ENCODE results near the gene PARVA. TPM values are rescaled to one million over a fixed set of nuclear protein-coding genes. Genes with fewer than 3 reads are reported as not detected.

The PARVA gene
- total and polyA plus RNA-seq, 2 of the 4 experiments (the other 2 are of a cell fraction): 65.2 to 80.2 TPM

DNA sequence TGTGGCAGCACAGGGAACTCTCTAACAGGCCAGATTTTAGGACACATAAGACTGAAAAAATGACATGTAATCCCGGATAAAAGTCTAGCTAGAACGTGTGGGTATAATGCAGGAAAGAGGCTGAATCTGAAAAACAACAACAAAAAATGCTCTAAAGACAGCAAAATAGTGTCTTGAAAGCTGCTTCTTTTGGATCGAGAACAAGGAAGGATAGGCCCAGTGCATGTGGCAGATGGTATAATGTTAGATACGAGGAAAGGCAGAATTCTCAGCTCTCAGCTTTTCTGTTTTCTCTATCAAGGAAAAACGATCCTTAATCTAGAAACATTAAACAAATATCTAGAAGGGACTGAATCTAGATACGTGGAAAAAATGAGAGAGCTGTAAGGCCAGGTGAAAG lies 33.8 kb upstream of the PARVA start:
- in situ Hi-C loops (cut with MboI; ENCODE audit: low sequenced_read_pairs): no loop called here
- ATAC-seq (ENCODE audit: low read depth): no peak
- Histone ChIP-seq H3K27ac (ENCODE audit: insufficient read depth, low read length) (no peak overlapping the region), H3K36me3 (ENCODE audit: control insufficient read depth, insufficient read depth, low read length) (no peaks in the 10 kb centered on the region), H3K56ac (ENCODE audit: extremely low read depth, insufficient read depth, low read length) (no peak overlapping the region), H3K9me1 (ENCODE audit: insufficient read depth, low read length) (no peaks in the 10 kb centered on the region), H3K4me3 (ENCODE audit: insufficient read depth, low read depth, low read length) (no peak overlapping the region), H2AFZ (replicated peaks; ENCODE audit: low read length, poor library complexity) (no peak overlapping the region), H2BK15ac (ENCODE audit: low read depth, low read length) (no peak overlapping the region), H4K8ac (ENCODE audit: low read depth in 2 of 2, low read length in 2 of 2) (no peak overlapping the region), H2BK20ac (ENCODE audit: low read depth, low read length) (no peak overlapping the region), H3K79me1 (ENCODE audit: low read depth in 1 of 2, low read length in 2 of 2) (no peaks in the 10 kb centered on the region), H2AK5ac (ENCODE audit: low read depth, low read length) (no peak overlapping the region), H3K23ac (ENCODE audit: low read depth, low read length) (no peak overlapping the region), H2BK5ac (ENCODE audit: low read depth, low read length, poor library complexity, severe bottlenecking) (no peak overlapping the region), H3K9ac (ENCODE audit: low read depth, low read length) (no peak overlapping the region), H3K14ac (replicated peaks; ENCODE audit: low read depth, low read length) (no peak overlapping the region), H3K4me2 (ENCODE audit: low read depth, low read length) (no peak overlapping the region), H3K27me3 (ENCODE audit: control insufficient read depth, insufficient read depth, low read length) (no peaks in the 10 kb centered on the region), H3K4ac (ENCODE audit: low read depth, low read length) (no peak overlapping the region), H2AK9ac (replicated peaks; ENCODE audit: low read depth, low read length, poor library complexity) (no peak overlapping the region), H3K18ac (ENCODE audit: low read depth, low read length) (no peak overlapping the region), H4K91ac (ENCODE audit: insufficient read depth, low read depth, low read length) (no peak overlapping the region), H3K9me3 (ENCODE audit: control insufficient read depth, insufficient read depth, low read length) (peaks cover 2% of the 10 kb centered on the region; the same call in 1 of the 2 replicates), H4K20me1 (ENCODE audit: insufficient read depth, low read length) (no peaks in the 10 kb centered on the region), H4K5ac (ENCODE audit: low read depth, low read length) (no peak overlapping the region), H2BK120ac (ENCODE audit: low read depth, low read length) (no peak overlapping the region), H3K4me1 (ENCODE audit: control insufficient read depth, insufficient read depth, low read length) (no peaks in the 10 kb centered on the region)
- BruUV-seq (replicated peaks): no TSS peak
- no peak for DNase-seq
- dilution Hi-C loops (cut with HindIII; ENCODE audit: low sequenced_read_pairs, unreplicated experiment): no loop called here
- ChIA-PET CTCF (interaction anchor here (0.6 to 1.5 kb wide), 2 partner anchors 12 to 340 kb away, joined by 3 read pairs; no protein-coding TSS in a partner anchor), POLR2A (ENCODE audit: unreplicated experiment) (no interaction called here)
- WGBS, 2 experiments (ENCODE audit: extremely low coverage in 2 of 2, insufficient read length in 1 of 2): no CpG with 5 or more reads among the region's 6 CpGs
- TF ChIP-seq MAFK (IDR thresholded peaks at IDR 0.05; ENCODE audit: low read depth, low read length) (no peak), CEBPB (IDR thresholded peaks at IDR 0.05; ENCODE audit: low read depth, low read length) (no peak), RCOR1 (IDR thresholded peaks at IDR 0.05; ENCODE audit: insufficient replicate concordance, low read length) (no peak), RFX5 (IDR thresholded peaks at IDR 0.05; ENCODE audit: low read depth, low read length) (no peak), BHLHE40 (IDR thresholded peaks at IDR 0.05; ENCODE audit: low read depth, low read length) (no peak), NFE2L2 (IDR thresholded peaks at IDR 0.05; ENCODE audit: low read depth, low read length) (no peak), MAZ (IDR thresholded peaks at IDR 0.05; ENCODE audit: borderline replicate concordance, low read depth, low read length) (no peak), FOS (IDR thresholded peaks at IDR 0.05; ENCODE audit: low read depth, low read length) (no peak), CHD1 (IDR thresholded peaks at IDR 0.05; ENCODE audit: low read depth, low read length) (no peak), MXI1 (IDR thresholded peaks at IDR 0.05; ENCODE audit: borderline replicate concordance, low read depth, low read length) (no peak)
- TF ChIP-seq, protein P1, sequence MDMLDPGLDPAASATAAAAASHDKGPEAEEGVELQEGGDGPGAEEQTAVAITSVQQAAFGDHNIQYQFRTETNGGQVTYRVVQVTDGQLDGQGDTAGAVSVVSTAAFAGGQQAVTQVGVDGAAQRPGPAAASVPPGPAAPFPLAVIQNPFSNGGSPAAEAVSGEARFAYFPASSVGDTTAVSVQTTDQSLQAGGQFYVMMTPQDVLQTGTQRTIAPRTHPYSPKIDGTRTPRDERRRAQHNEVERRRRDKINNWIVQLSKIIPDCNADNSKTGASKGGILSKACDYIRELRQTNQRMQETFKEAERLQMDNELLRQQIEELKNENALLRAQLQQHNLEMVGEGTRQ (IDR thresholded peaks at IDR 0.05; ENCODE audit: low read depth, low read length): no peak
- TF ChIP-seq, protein P2, sequence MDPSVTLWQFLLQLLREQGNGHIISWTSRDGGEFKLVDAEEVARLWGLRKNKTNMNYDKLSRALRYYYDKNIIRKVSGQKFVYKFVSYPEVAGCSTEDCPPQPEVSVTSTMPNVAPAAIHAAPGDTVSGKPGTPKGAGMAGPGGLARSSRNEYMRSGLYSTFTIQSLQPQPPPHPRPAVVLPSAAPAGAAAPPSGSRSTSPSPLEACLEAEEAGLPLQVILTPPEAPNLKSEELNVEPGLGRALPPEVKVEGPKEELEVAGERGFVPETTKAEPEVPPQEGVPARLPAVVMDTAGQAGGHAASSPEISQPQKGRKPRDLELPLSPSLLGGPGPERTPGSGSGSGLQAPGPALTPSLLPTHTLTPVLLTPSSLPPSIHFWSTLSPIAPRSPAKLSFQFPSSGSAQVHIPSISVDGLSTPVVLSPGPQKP (IDR thresholded peaks at IDR 0.05; ENCODE audit: borderline replicate concordance, low read depth, low read length): no peak
- TF ChIP-seq, protein P3, sequence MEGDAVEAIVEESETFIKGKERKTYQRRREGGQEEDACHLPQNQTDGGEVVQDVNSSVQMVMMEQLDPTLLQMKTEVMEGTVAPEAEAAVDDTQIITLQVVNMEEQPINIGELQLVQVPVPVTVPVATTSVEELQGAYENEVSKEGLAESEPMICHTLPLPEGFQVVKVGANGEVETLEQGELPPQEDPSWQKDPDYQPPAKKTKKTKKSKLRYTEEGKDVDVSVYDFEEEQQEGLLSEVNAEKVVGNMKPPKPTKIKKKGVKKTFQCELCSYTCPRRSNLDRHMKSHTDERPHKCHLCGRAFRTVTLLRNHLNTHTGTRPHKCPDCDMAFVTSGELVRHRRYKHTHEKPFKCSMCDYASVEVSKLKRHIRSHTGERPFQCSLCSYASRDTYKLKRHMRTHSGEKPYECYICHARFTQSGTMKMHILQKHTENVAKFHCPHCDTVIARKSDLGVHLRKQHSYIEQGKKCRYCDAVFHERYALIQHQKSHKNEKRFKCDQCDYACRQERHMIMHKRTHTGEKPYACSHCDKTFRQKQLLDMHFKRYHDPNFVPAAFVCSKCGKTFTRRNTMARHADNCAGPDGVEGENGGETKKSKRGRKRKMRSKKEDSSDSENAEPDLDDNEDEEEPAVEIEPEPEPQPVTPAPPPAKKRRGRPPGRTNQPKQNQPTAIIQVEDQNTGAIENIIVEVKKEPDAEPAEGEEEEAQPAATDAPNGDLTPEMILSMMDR (conservative IDR thresholded peaks at IDR 0.05; ENCODE audit: low read depth, low read length): no peak
- intact Hi-C loops (cut with micrococcal nuclease): no loop called here
